ENCODE results near the gene KRTAP10-8. TPM values are rescaled to one million over a fixed set of nuclear protein-coding genes. Genes with fewer than 3 reads are reported as not detected.

Gene KRTAP10-8
- total and polyA plus RNA-seq, 2 experiments from 2014 or later = not detected

DNA sequence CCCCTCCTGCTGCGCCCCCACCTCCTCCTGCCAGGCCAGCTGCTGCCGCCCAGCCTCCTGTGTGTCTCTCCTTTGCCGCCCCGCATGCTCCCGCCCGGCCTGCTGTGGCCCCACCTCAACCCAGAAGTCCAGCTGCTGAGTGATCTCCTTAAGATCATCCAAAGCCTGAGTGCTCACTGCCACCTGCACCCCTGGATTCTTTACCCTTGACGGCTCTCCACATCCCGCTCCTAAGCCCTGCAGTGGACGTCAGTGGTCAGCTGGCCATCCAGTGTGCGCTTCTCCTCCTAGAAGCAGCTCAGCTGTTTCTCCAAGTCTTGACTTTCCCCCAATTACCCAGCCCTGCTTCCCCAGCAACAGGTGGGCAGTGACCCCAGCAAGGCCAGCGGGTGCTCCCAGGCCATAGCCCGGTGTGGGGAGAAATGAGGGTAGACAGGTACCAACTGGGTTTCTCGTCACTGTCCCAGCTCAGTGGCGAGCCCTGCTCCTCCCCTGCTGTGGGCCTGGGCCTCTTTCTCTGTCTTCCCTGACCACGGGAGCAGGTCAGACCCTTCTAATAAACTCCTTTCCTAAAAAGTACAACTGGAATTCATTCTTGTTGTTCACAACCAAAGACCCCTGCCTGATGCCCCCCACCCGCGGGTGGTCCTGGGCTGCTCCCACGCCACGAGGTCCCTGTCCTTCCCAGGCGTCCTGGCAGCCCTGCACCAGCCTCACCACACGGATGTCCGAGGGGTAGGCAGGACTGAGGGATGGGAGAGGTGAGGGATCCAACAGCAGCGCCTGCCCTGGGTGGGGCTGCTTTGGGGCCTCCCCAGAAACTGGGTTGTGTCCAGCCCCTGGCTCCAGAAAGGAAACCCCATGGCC lies 10.1 kb upstream of the KRTAP10-8 start:
- Histone ChIP-seq H3F3A (replicated peaks; ENCODE audit: low read depth) (no peaks in the 10 kb centered on the region), H3K9me2 (ENCODE audit: insufficient read depth) (no peaks in the 10 kb centered on the region), H3K4me3 (no peak overlapping the region), H3K27me3 (ENCODE audit: insufficient read depth) (no peaks in the 10 kb centered on the region), H3K27ac (ENCODE audit: low read depth) (no peak overlapping the region), H4K20me1 (replicated peaks; ENCODE audit: insufficient read depth) (no peaks in the 10 kb centered on the region), H3K36me3 (ENCODE audit: insufficient read depth) (no peaks in the 10 kb centered on the region), H3K4me2 (no peak overlapping the region), H3K4me1 (ENCODE audit: insufficient read depth) (peaks cover 7% of the 10 kb centered on the region; the same call in 1 of the 2 replicates), H2AFZ (no peak overlapping the region), H3K79me2 (replicated peaks; ENCODE audit: insufficient read depth) (no peaks in the 10 kb centered on the region)
- H3K27ac Mint-ChIP-seq = peak overlapping the region; percentile 27; the same call in 1 of the 2 replicates
- H3K9me3 Mint-ChIP-seq = peaks cover 11% of the 10 kb centered on the region
- TF ChIP-seq NANOG (IDR thresholded peaks at IDR 0.05; ENCODE audit: borderline replicate concordance) (no peak), ZNF462 (CRISPR knock-in tag; IDR thresholded peaks at IDR 0.05) (no peak), CREB1 (CRISPR knock-in tag; IDR thresholded peaks at IDR 0.05; ENCODE audit: low read depth) (no peak), ZNF114 (CRISPR knock-in tag; IDR thresholded peaks at IDR 0.05) (no peak), POLR2AphosphoS5 (IDR thresholded peaks at IDR 0.05; ENCODE audit: low read depth) (no peak), ZNF331 (CRISPR knock-in tag; IDR thresholded peaks at IDR 0.05; ENCODE audit: low read depth) (no peak), ETS1 (IDR thresholded peaks at IDR 0.05) (no peak), CTCF (conservative IDR thresholded peaks at IDR 0.05; ENCODE audit: low read depth in 2 of 2) (no peak), JUNB (IDR thresholded peaks at IDR 0.05; ENCODE audit: unreplicated experiment) (no peak), EZH2 (IDR thresholded peaks at IDR 0.05; ENCODE audit: low read depth, unreplicated experiment) (no peak), STAT1 (IDR thresholded peaks at IDR 0.05; ENCODE audit: unreplicated experiment) (no peak), EZH2phosphoT487 (IDR thresholded peaks at IDR 0.05; ENCODE audit: unreplicated experiment) (no peak)
- TF ChIP-seq, protein P1, sequence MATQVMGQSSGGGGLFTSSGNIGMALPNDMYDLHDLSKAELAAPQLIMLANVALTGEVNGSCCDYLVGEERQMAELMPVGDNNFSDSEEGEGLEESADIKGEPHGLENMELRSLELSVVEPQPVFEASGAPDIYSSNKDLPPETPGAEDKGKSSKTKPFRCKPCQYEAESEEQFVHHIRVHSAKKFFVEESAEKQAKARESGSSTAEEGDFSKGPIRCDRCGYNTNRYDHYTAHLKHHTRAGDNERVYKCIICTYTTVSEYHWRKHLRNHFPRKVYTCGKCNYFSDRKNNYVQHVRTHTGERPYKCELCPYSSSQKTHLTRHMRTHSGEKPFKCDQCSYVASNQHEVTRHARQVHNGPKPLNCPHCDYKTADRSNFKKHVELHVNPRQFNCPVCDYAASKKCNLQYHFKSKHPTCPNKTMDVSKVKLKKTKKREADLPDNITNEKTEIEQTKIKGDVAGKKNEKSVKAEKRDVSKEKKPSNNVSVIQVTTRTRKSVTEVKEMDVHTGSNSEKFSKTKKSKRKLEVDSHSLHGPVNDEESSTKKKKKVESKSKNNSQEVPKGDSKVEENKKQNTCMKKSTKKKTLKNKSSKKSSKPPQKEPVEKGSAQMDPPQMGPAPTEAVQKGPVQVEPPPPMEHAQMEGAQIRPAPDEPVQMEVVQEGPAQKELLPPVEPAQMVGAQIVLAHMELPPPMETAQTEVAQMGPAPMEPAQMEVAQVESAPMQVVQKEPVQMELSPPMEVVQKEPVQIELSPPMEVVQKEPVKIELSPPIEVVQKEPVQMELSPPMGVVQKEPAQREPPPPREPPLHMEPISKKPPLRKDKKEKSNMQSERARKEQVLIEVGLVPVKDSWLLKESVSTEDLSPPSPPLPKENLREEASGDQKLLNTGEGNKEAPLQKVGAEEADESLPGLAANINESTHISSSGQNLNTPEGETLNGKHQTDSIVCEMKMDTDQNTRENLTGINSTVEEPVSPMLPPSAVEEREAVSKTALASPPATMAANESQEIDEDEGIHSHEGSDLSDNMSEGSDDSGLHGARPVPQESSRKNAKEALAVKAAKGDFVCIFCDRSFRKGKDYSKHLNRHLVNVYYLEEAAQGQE (IDR thresholded peaks at IDR 0.05; ENCODE audit: unreplicated experiment) = no peak
- no peaks in the 10 kb centered on the region; the same call in 2 of the 3 replicates for H3K36me3 Mint-ChIP-seq (ENCODE audit: low read depth)
- ATAC-seq (no peak), DNase-seq (ENCODE audit: low spot score) (no peak)
- H3K4me3 Mint-ChIP-seq = no peak overlapping the region
- H3K4me1 Mint-ChIP-seq = peaks cover 22% of the 10 kb centered on the region
- H3K27me3 Mint-ChIP-seq (ENCODE audit: insufficient read depth, low read depth, poor library complexity) = peaks cover 11% of the 10 kb centered on the region
